Psoas muscle (tissue), 8 donors: Measurements from ENCODE around the gene PRDM10. TPM values are rescaled to one million over a fixed set of nuclear protein-coding genes. Genes with fewer than 3 reads are reported as not detected.
A peak's percentile ranks its signal among the peaks of the same experiment; 100 is the strongest.

Experiments
- ATAC-seq, 4 donors: fragments of 200-7000 bp; cut with Tn5 transposase; one replicate each; pipeline ENCODE4 v1.9.1; 2020; ENCODE audit warnings: moderate library complexity in 3 of 4, mild to moderate bottlenecking in 2 of 4
- DNase-seq, 2 donors: peaks; one replicate each; pipeline ENCODE4 v3.0.0-alpha.2; 2020
- H3K27ac ChIP-seq: fragments of 200-600 bp; one replicate; pipeline ENCODE4 v1.8.0; 2022
- H3K27me3 ChIP-seq, 3 donors: fragments of 200-600 bp in 1 of 3; one replicate each; pipeline versions ENCODE4 v1.6.1 to v1.8.0; 2013 to 2022; ENCODE audit warnings: low read length in 2 of 3, mild to moderate bottlenecking in 2 of 3, moderate library complexity in 1 of 3; ENCODE audit not compliant: insufficient read depth in 3 of 3
- H3K36me3 ChIP-seq, 2 donors: fragments of 200-600 bp in 1 of 2; one replicate each; pipeline versions ENCODE4 v1.6.1 to v1.8.0; 2013 to 2022; ENCODE audit warnings: low read depth in 1 of 2, mild to moderate bottlenecking in 1 of 2, moderate library complexity in 1 of 2; ENCODE audit not compliant: insufficient read depth in 1 of 2
- H3K4me1 ChIP-seq: fragments of 200-600 bp; one replicate; pipeline ENCODE4 v1.8.0; 2022
- H3K4me3 ChIP-seq: fragments of 200-600 bp; one replicate; pipeline ENCODE4 v1.8.0; 2022; ENCODE audit warnings: mild to moderate bottlenecking
- H3K9me3 ChIP-seq: fragments of 200-600 bp; one replicate; pipeline ENCODE4 v1.8.0; 2022
- CTCF ChIP-seq: fragments of 200-600 bp; IDR thresholded peaks from one replicate; pipeline ENCODE4 v1.8.0; 2022; ENCODE audit warnings: antibody characterized with exemption
- WGBS, 3 donors: extraction: QIAGEN DNeasy Blood & Tissue Kit; methylation state at CpG; one replicate each; pipeline versions ENCODE4 v1.1.6 to v1.1.7; 2013; 5-methylcytosine and 5-hydroxymethylcytosine counted together
- intact Hi-C, 2 donors: fragments of 100-400 bp; cut with DNase I; formaldehyde crosslinking; loops; one replicate each; pipeline versions ENCODE4 v1.11.0 to v1.14.2; 2022
- polyA plus RNA-seq, 3 donors: library from polyadenylated mRNA; stranded (reverse); fragments of 200-250 nt; gene quantifications; one replicate each; pipeline ENCODE4 v1.2.3, GENCODE V29; 2013
- total RNA-seq, 4 donors: library from RNA; stranded (reverse); fragmentation: NEBNext Ultra II Directional in 2 of 4; extraction: Animal tissue kit (Norgen Biotek cat#: 25700) in 2 of 4; gene quantifications; one replicate each; pipeline versions ENCODE4 v1.2.1 to v1.2.4, GENCODE V29; 2021 to 2023
- donor health status: healthy with polysubstance abuse.
- donor health status: DM: no; HTN: no; CAD: no; lungs with moderate emphysema.
- donor health status: Bipolar disorder and iron deficiency.
- donor health status: healthy.
- donor health status: DM: yes; HTN: yes; CAD: no.
- donor health status: DM: no; HTN: no; CAD: no.
- donor health status: DM: no; HTN: no; CAD: no.
- donor health status: DM: yes; HTN: yes; CAD: no.

Gene PRDM10
- total and polyA plus RNA-seq, 7 donors = 2.5 to 7.8 (median 4.2) TPM

GRCh38 chr11:129995163-129995562 is 7.5 kb downstream of the PRDM10 start:
- WGBS, 3 donors = 95 to 96% (median 96%) methylated on average over 4 of the region's 4 CpGs
- Histone ChIP-seq H3K4me1 (peaks cover 23% of the 10 kb centered on the region), H3K36me3 (no peaks in the 10 kb centered on the region), H3K9me3 (no peaks in the 10 kb centered on the region), H3K27ac (no peak overlapping the region), H3K27me3 (no peaks in the 10 kb centered on the region), H3K4me3 (no peak overlapping the region)
- TF ChIP-seq CTCF = no peak
- no peak for DNase-seq
- intact Hi-C loops = loop anchor here in 1 of 2 donors (5.0 kb wide), 1 partner anchor 73 kb away; no protein-coding TSS in a partner anchor
- ATAC-seq = no peak

DNA sequence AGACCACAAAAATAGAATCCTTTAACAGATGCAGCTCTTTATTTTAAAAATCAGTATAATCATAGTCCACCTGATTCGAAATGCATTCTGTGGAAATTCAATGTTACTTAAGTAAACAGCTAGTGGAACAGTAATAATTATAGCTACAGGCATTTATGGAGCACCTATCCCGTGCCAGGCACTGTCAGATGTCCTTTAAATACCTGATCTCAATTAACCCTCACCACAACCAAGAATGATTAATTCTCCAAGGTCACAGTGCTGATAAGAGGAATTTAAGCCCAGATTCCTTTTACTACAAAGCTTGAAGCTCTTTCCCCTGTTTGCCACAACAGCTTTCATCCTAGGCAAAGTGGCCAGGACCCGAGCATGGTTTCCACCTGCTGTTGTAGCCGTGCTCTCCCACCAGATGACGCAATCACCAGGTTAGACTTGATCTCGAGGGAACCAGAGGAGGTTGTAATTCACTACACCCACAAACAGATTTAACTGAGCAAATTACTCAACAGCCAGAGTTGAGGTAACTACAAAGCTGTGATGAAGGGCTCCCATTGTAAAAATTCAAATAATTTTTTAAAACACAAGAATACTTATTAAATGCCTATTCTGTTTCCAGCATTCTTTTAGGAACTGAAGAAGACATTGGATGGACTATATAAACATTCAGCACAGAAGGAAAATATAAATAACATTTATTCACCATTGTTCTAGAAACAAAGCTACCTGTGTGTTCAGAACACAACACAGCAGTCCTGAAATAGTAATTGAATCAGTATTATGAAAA is 10.3 kb downstream of the PRDM10 start:
- Histone ChIP-seq H3K9me3 (no peaks in the 10 kb centered on the region), H3K4me3 (peak overlapping the region; percentile 2), H3K27me3 (no peaks in the 10 kb centered on the region), H3K4me1 (peaks cover 22% of the 10 kb centered on the region), H3K36me3 (no peaks in the 10 kb centered on the region), H3K27ac (no peak overlapping the region)
- DNase-seq (no peak), ATAC-seq (peak; percentile 59 to 78 (median 74))
- TF ChIP-seq CTCF = peak; percentile 28
- intact Hi-C loops = no loop called here
- 13 to 21% (median 16%) methylated on average over 6 of the region's 6 CpGs for WGBS, 3 donors

DNA sequence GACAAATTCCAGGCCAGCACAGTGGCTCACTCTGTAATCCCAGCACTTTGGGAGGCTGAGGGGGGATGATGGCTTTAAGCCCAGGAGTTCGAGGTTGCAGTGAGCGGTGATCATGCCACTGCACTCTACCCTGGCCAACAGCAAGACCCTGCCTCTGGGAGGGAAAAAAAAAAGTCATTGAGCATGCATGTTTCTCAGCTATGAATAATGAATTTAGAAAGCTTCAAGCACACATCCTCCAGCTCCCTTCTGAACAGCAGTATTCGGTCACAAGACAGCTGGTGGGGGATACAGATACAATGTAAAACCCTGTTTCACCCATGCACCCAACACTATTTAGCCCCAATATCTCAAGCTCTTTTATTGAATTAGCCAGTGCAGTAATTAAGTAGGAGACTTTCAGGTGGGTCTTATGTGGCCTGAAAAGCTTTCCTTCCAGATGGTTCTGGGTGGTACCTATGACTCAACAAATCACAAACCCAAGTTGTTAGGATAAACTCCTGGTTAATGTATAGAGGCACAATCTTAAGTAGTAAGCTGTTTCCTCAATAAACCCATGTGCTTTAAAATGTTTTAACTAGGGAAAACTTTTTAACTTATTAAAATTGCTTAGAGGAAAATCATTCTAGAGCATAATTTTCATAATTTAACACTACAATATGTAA is 13.4 kb downstream of the PRDM10 start:
- no peak for TF ChIP-seq CTCF
- ATAC-seq (no peak), DNase-seq (no peak)
- Histone ChIP-seq H3K4me1 (peaks cover 38% of the 10 kb centered on the region), H3K27ac (no peak overlapping the region), H3K4me3 (no peak overlapping the region), H3K9me3 (no peaks in the 10 kb centered on the region), H3K36me3 (no peaks in the 10 kb centered on the region), H3K27me3 (no peaks in the 10 kb centered on the region)
- intact Hi-C loops = no loop called here
- 39 to 48% (median 40%) methylated on average over 3 of the region's 3 CpGs for WGBS, 3 donors

DNA sequence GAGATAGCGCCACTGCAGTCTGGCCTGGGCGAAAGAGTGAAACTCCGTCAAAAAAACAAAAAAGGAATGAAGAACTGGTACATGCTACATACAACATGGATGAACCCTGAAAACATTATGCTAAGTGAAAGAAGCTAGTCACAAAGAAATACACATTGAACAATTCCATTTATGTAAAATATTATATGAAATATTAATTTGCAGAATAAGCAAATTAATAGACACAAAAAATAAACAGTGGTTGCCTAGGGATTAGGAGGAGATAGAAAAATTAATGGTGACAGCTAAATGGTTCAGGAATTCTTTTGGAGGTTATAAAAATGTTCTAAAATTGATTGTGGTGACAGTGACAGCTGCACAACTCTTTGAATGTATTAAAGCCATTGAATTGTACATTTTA is 14.7 kb downstream of the PRDM10 start:
- no peak for ATAC-seq
- no peaks in the 10 kb centered on the region for H3K27me3 ChIP-seq
- intact Hi-C loops = no loop called here
- H3K27ac ChIP-seq = peak overlapping the region; percentile 18
- no peaks in the 10 kb centered on the region for H3K36me3 ChIP-seq
- no peak overlapping the region for H3K4me3 ChIP-seq
- TF ChIP-seq CTCF = no peak
- no peak for DNase-seq
- 95 to 100% (median 97%) methylated on average over 3 of the region's 3 CpGs for WGBS, 3 donors
- H3K9me3 ChIP-seq = no peaks in the 10 kb centered on the region
- H3K4me1 ChIP-seq = peaks cover 36% of the 10 kb centered on the region
